ENCODE measurements around the gene PPP1R13L. TPM values are rescaled to one million over a fixed set of nuclear protein-coding genes. Genes with fewer than 3 reads are reported as not detected.

PPP1R13L gene
- 10 to 100 TPM in 3 of 12 donors, 1 to 10 TPM in 8, not detected in 1; 2.4 to 48.5 (median 4.8) TPM for polyA plus RNA-seq (ENCODE audit: insufficient read length in 12 of 12)
- long read RNA-seq, donor 1, partial matches to known transcripts, result 6 of 10 reads
- long read RNA-seq, donor 1, other reads (novel, unspliced or antisense), result 0 of 10 reads
- long read RNA-seq, donor 2, result 0 reads
- long read RNA-seq, donor 3, partial matches to known transcripts, result 0 of 1 reads
- long read RNA-seq, donor 3, other reads (novel, unspliced or antisense), result 0 of 1 reads
- long read RNA-seq, donor 4, partial matches to known transcripts, result 0 of 1 reads
- long read RNA-seq, donor 4, other reads (novel, unspliced or antisense), result 0 of 1 reads
- long read RNA-seq, donor 5, partial matches to known transcripts, result 0 of 1 reads
- long read RNA-seq, donor 5, other reads (novel, unspliced or antisense), result 0 of 1 reads
- long read RNA-seq, donor 6, partial matches to known transcripts, result 0 of 2 reads
- long read RNA-seq, donor 6, other reads (novel, unspliced or antisense), result 0 of 2 reads
- long read RNA-seq, donor 7, partial matches to known transcripts, result 0 of 2 reads
- long read RNA-seq, donor 7, other reads (novel, unspliced or antisense), result 0 of 2 reads
- long read RNA-seq, donor 8, partial matches to known transcripts, result 0 of 1 reads
- long read RNA-seq, donor 8, other reads (novel, unspliced or antisense), result 0 of 1 reads
- long read RNA-seq, donor 9, result 0 reads
- long read RNA-seq, donor 10, partial matches to known transcripts, result 0 of 1 reads
- long read RNA-seq, donor 10, other reads (novel, unspliced or antisense), result 0 of 1 reads
- long read RNA-seq, donor 11, result 0 reads

DNA sequence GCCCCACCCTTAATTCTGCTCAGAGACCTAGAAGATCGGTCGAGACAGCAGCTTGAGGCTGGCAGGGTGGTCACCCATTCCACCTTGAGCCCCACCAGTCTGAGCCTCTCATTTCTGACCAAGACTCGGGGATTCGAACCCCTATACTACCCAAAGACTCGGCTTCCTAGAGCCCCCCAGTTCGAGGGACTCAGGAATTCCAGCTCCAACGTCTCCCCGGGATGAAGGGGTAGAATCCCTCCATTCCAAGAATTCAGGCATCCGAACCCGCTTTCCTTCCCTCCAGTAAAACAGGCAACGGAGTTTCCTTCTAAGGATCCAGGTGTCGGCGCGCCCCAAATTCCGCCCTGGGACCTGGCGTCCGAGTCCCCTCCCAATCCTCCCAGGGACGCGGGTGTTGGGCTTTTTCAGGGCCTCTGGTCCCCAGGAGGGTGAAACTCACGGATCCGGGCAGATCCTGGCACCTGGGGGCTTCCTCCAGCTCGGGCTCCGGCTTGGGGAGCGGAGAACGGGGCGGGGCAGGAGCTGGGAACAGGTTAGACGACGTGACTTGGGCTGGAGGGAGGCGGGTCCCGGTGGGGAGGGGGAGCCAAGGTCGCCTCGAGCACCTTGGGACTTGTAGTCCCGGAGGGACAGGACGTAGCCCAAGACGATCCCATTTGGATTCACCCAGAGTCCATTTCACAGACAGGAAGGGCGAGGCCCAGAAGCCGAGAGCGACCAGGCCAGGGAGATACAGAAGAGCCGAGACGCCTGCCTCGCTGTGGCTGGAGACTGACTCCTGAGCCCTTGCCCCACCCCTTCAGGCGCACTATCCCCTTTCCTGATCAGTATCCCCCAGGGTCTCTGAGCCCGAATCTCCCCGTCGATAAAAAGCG lies at the start of gene PPP1R13L:
Gene PPP1R13L, minus strand, starts transcription at position 513 of the 878 bp plus-strand sequence. CDS start 6,751 bp downstream, outside the sequence.
- no peak for DNase-seq

- no peak for DNase-seq
Observed at GRCh38 chr19:45451850-45452387, 47.0 kb upstream of the PPP1R13L start.

- peak; percentile 66 for DNase-seq
Observed at GRCh38 chr19:45451131-45451849, 46.4 kb upstream of the PPP1R13L start.

- DNase-seq, result no peak
Observed at GRCh38 chr19:45450012-45450333, 45.1 kb upstream of the PPP1R13L start.

GRCh38 chr19:45448887-45449299 lies 44.0 kb upstream of the PPP1R13L start:
- no peak for DNase-seq

- no peak for DNase-seq
Observed at GRCh38 chr19:45448425-45448756, 43.5 kb upstream of the PPP1R13L start.

DNA sequence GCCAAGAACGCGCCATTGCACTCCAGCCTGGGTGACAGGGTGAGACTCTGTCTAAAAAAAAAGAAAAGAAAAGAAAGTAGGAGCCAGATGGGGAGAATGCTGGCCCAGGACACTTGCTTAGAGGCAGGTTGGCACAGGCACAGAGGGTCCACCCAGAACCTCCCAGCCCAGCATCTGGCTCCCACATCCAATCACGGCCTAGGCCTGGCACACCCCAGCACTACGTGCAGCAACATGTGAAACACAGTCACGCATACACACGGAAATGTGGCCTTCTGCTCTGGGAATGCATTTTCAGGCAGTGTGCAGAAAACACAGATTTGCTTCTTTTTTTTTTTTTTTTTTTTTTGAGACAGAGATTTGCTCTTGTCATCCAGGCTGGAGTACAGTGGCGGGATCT lies 42.1 kb upstream of the PPP1R13L start:
- DNase-seq, result no peak

- DNase-seq, result no peak
Observed at GRCh38 chr19:45446295-45446694, 41.4 kb upstream of the PPP1R13L start.

- no peak for DNase-seq
Observed at GRCh38 chr19:45445139-45445538, 40.3 kb upstream of the PPP1R13L start.

GRCh38 chr19:45444318-45445041 lies 39.6 kb upstream of the PPP1R13L start:
- peak; percentile 94 for DNase-seq

- peak; percentile 80 for DNase-seq
Observed at GRCh38 chr19:45443462-45444317, 38.8 kb upstream of the PPP1R13L start.

DNA sequence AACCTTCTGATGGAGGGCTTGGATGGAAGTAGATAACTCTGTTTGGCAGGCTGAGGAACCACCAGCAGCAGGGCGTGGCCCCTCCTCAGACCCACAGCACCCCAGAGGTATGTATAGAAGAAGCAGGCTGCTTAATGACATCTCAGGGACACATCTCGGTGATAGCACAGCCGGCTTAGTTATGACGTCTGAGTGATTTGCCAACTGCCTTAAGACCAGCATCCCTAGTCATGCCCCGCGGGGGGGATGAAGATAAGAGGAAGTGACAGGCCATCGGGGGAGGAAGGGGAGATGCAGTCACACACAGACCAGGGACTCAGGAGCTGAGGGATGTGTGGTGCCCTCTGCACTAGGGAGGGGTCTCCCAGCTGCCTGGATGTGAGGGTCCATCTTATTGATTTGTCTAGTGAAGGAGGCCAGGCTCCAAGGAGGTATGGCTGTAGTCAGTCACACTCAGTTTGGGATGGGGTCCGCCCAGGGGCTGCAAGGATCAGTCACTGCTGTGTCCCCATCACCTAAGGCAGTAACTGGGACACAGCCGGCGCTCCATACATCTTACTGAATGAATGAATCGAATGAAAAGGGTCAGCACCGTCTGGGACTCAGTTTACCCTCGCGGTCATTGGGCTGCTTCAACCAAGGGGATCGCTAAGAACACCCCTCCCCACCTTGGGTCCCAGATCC lies 38.1 kb upstream of the PPP1R13L start:
- no peak for DNase-seq

DNA sequence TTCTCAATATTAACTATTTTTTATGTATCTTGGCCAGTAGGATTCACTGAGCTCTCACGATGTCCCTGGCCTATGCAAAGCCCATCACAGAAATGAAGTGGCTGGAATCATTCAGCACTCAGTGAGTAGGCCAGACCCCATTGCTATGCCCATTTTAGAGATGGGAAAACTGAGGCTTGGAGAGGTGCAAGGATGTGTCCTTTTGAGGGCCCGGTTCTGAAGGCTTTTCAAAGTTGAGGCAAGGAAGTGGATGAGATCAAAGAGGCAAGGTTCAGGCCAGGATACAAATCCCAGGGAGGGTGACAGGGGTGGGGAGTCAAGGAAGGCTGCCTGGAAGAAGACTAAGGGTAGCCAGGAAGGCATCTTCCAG lies 37.5 kb upstream of the PPP1R13L start:
- DNase-seq, result no peak

- DNase-seq, result no peak
Observed at GRCh38 chr19:45440873-45441654, 36.2 kb upstream of the PPP1R13L start.

- DNase-seq, result no peak
Observed at GRCh38 chr19:45440259-45440638, 35.4 kb upstream of the PPP1R13L start.

DNA sequence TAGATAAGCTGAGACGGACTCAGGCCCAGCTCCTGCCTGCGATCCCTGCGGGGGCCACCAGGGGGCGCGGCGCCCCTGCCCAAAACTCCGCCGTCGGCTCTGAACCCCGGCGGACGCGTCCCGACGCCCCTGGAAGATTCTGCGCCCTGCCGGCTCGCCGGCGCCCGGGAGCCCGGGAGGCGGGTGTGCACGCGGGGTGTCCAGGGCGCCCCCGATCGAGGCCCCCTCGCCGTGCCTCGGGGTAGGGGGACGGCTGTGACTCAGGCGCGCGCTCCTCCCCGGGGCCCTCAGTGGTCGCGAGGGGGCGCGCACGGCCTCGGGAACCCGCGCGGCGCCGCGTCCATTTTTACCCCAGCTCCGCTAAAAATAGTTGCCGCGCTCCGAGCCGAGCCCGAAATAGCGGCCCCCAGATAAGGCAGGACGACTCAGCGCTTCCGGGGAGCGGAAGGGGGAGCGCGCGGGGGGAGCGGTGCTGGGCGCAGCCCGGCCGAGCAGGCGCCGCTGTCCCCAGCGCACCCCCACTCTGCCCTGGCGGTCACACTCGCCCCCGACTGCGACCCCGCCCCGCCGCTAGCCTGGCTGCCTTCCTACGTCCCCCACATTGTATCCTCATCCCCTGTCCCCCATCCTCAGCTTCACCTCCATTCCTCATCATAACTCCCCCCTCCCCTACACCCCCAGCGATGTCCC lies 34.8 kb upstream of the PPP1R13L start:
- DNase-seq, result peak; percentile 84

DNA sequence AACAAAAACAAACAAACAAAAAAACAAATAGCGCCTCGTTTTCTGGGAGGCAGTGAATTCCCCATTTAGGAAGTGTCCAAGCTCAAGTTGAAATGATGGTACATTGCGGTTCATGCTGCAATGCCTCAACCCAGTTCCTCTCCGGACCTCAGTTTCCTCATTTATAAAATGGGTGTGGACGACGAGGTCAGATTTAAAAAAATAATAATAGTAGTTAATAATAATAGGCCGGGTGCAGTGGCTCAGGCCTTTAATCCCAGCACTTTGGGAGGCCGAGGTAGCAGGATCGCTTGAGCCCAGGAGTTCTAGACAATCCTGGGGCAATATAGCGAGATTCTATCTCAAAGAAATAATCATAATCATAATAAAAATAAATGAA lies 34.3 kb upstream of the PPP1R13L start:
- DNase-seq, result no peak

DNA sequence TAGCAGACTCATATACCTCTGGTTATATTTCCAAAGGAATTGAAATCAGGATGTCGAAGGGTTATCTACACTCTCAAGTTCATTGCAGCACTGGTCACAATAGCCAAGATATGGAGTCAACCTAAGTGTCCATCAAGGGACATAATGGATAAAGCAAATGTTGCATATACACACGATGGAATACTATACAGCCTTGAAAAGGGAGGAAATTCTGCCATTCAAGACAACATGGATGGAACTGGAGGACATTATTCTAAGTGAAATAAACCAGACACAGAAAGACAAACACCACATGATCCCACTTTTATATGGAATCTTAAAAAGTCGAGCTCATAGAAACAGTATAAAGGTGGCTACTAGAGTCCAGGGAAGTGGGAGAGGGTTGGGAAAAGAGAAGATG lies 32.5 kb upstream of the PPP1R13L start:
- DNase-seq, result no peak

Data from muscle of arm (tissue), 14 donors.